Vagina (tissue), 2 donors: ENCODE results near the gene NFS1. TPM values are rescaled to one million over a fixed set of nuclear protein-coding genes. Genes with fewer than 3 reads are reported as not detected.

Experiments
- DNase-seq, 2 donors: peaks; one replicate each; pipeline ENCODE4 v3.0.0-alpha.2; 2017; ENCODE audit errors: extremely low spot score in 2 of 2
- H3K27ac ChIP-seq: fragments of 200-600 bp; sonication (generic); one replicate; pipeline ENCODE4 v1.5.1; 2019
- H3K27me3 ChIP-seq: fragments of 200-600 bp; sonication (generic); one replicate; pipeline ENCODE4 v1.5.1; 2019
- H3K36me3 ChIP-seq, 2 donors: fragments of 200-600 bp; sonication (generic); one replicate each; pipeline ENCODE4 v1.5.1; 2017 to 2019
- H3K4me1 ChIP-seq: fragments of 200-600 bp; sonication (generic); one replicate; pipeline ENCODE4 v1.5.1; 2019
- H3K4me3 ChIP-seq, 2 donors: fragments of 200-600 bp; sonication (generic); 1 replicate in 1 of 2; 2 replicates in 1 of 2; pipeline ENCODE4 v1.5.1; 2016 to 2019
- H3K9me3 ChIP-seq: fragments of 200-600 bp; sonication (generic); one replicate; pipeline ENCODE4 v1.5.1; 2019
- POLR2A ChIP-seq, 2 donors: fragments of 450-650 bp; IDR thresholded peaks; one replicate each; pipeline ENCODE4 v1.6.1; 2017; ENCODE audit warnings: antibody characterized with exemption in 2 of 2, mild to moderate bottlenecking in 2 of 2, moderate library complexity in 2 of 2
- POLR2AphosphoS5 ChIP-seq, 2 donors: sonication (generic); formaldehyde crosslinking; IDR thresholded peaks; one replicate each; pipeline ENCODE4 v1.9.0; 2017; ENCODE audit warnings: antibody characterized with exemption in 2 of 2, mild to moderate bottlenecking in 2 of 2, low read depth in 1 of 2; ENCODE audit not compliant: insufficient read depth in 1 of 2
- intact Hi-C: fragments of 100-400 bp; cut with DNase I; formaldehyde crosslinking; loops from one replicate; pipeline ENCODE4 v1.15.1; 2023
- total RNA-seq: library from RNA; depleted of rRNA; stranded (reverse); fragments of >200 nt; gene quantifications from one replicate; pipeline ENCODE4 v1.2.3, GENCODE V29; 2016
- TF ChIP-seq, protein P1 (sequence below), 3 experiments: fragments of 450-650 bp in 2 of 3; fragments of 200-600 bp in 1 of 3; sonication (generic) in 1 of 3; IDR thresholded peaks; one replicate each; pipeline ENCODE4 v1.5.1; 2017 to 2019; ENCODE audit warnings: antibody characterized with exemption in 3 of 3, mild to moderate bottlenecking in 2 of 3, moderate library complexity in 2 of 3

The NFS1 gene
- total RNA-seq, 1 donor from 2014 or later, result 15.2 TPM

DNA sequence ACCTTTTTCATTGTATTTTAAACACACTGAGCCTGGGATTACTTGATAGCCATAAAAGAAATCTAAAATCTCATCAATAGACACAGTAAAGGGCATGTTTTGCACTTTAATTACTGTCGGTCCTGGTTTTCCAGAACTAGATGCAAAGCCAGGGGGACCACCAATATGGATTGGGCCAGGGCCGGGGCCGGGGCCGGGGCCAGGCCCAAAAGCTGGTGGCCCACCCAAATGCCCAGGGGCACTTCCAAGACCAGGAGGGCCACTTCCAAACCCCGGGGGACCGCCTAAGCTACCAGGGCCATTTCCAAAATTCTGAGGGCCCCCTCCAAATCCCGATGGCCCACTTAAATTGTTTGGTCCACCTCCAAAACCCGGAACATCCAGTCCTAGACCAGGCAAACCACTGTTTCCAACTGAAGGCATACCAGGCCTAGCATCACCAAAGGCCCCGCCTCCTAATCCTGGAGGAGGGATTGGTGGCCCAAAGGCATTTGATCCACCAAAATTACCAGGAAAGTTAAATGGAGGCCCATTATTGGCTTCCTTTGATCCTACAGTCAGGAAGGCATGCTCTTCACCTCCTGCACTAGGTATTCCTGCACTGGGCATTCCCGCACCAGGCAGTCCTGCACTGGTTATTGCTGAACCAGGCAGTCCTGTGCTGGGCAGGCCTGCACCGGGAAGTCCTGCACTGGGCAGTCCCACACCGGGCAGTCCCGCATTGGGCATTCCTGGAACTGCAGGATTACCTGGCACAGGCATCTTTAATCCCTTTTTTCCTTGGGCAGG is 46.3 kb downstream of the NFS1 start:
- no peak for DNase-seq
- no peak for TF ChIP-seq POLR2A (IDR thresholded peaks at IDR 0.05)
- TF ChIP-seq POLR2AphosphoS5 (IDR thresholded peaks at IDR 0.05; ENCODE audit: insufficient read depth in 1 of 2, low read depth in 1 of 2), result no peak
- TF ChIP-seq, protein P1, sequence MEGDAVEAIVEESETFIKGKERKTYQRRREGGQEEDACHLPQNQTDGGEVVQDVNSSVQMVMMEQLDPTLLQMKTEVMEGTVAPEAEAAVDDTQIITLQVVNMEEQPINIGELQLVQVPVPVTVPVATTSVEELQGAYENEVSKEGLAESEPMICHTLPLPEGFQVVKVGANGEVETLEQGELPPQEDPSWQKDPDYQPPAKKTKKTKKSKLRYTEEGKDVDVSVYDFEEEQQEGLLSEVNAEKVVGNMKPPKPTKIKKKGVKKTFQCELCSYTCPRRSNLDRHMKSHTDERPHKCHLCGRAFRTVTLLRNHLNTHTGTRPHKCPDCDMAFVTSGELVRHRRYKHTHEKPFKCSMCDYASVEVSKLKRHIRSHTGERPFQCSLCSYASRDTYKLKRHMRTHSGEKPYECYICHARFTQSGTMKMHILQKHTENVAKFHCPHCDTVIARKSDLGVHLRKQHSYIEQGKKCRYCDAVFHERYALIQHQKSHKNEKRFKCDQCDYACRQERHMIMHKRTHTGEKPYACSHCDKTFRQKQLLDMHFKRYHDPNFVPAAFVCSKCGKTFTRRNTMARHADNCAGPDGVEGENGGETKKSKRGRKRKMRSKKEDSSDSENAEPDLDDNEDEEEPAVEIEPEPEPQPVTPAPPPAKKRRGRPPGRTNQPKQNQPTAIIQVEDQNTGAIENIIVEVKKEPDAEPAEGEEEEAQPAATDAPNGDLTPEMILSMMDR (IDR thresholded peaks at IDR 0.05), result no peak
- Histone ChIP-seq H3K9me3 (no peaks in the 10 kb centered on the region), H3K4me1 (peaks cover 56% of the 10 kb centered on the region), H3K36me3 (peaks cover 0 to 30% of the 10 kb centered on the region in 2 donors), H3K27me3 (no peaks in the 10 kb centered on the region), H3K27ac (no peak overlapping the region), H3K4me3 (no peak overlapping the region)
- intact Hi-C loops, result no loop called here

DNA sequence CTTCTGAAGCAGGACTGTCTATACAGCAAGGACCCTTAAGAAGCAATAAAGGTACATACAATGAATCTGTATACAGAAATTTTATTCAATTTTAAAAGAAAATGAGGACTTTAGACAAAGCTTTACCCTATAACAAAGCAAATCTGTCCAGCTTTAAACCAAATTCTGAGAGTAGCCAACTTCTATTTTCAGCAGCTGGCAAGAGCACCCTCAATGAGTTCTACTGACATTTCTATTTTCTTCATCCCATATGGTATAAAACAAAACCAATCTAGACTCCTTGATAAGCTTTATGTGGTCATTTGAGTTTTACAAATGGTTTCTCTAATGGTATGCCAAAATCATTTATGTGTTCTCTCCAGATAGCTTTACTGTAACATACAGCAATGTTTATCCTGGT is 47.2 kb downstream of the NFS1 start:
- Histone ChIP-seq H3K27me3 (no peaks in the 10 kb centered on the region), H3K4me3 (no peak overlapping the region), H3K4me1 (peaks cover 47% of the 10 kb centered on the region), H3K36me3 (peaks cover 0 to 30% of the 10 kb centered on the region in 2 donors), H3K27ac (no peak overlapping the region), H3K9me3 (no peaks in the 10 kb centered on the region)
- intact Hi-C loops, result no loop called here
- DNase-seq, result no peak
- TF ChIP-seq, protein P1 (IDR thresholded peaks at IDR 0.05), result no peak
- no peak for TF ChIP-seq POLR2AphosphoS5 (IDR thresholded peaks at IDR 0.05; ENCODE audit: insufficient read depth in 1 of 2, low read depth in 1 of 2)
- TF ChIP-seq POLR2A (IDR thresholded peaks at IDR 0.05), result no peak

DNA sequence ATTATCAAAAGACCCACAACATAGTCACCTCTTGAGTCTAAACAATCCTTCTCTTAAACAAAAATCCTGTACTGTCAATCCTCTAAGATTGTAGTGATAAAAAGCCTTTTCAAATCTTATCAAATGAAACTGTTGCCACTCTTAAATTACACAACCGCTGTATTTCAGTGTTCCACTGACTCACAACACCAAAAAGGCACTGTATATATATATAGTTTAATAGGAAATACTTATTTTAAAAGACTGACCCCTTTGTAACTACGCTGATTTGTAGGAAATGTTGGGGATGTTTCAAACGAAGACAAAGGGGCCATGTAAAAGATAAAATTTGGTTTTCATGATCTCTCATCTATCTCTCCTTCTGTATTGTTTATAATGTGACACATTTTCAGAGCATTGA is 48.5 kb downstream of the NFS1 start:
- H3K4me3 ChIP-seq, result no peak overlapping the region
- no peak for TF ChIP-seq POLR2AphosphoS5 (IDR thresholded peaks at IDR 0.05; ENCODE audit: insufficient read depth in 1 of 2, low read depth in 1 of 2)
- TF ChIP-seq POLR2A (IDR thresholded peaks at IDR 0.05), result no peak
- TF ChIP-seq, protein P1 (IDR thresholded peaks at IDR 0.05), result no peak

DNA sequence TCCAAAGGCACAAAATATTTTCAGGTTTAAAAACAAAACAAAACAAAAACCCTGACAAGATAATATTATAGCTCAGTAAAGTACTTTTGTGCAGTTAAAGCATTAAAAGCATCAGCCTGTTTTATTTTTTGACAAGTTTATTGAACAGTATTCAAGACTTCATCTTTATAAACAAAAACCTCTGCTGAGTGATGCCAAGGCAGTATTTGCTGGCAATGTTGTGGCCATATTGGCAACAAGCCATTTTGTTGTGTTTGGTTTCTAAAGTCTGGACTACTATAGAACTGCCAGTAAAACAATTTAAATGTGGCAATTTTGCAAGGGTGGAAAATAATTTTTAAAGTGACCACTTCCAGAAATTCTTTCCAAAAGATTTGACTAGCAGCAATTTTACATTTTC is 50.3 kb downstream of the NFS1 start:
- H3K9me3 ChIP-seq, result no peaks in the 10 kb centered on the region
- no peak overlapping the region for H3K4me3 ChIP-seq
- no peak for DNase-seq
- H3K27ac ChIP-seq, result no peak overlapping the region
- H3K27me3 ChIP-seq, result no peaks in the 10 kb centered on the region
- TF ChIP-seq, protein P1 (IDR thresholded peaks at IDR 0.05), result no peak
- TF ChIP-seq POLR2A (IDR thresholded peaks at IDR 0.05) (no peak), POLR2AphosphoS5 (IDR thresholded peaks at IDR 0.05; ENCODE audit: insufficient read depth in 1 of 2, low read depth in 1 of 2) (no peak)
- H3K36me3 ChIP-seq, result peaks cover 0 to 16% of the 10 kb centered on the region in 2 donors
- intact Hi-C loops, result no loop called here
- H3K4me1 ChIP-seq, result peaks cover 41% of the 10 kb centered on the region

More for the DNA sequence above, 48.5 kb downstream of the NFS1 start:
- Histone ChIP-seq H3K27me3 (no peaks in the 10 kb centered on the region), H3K9me3 (no peaks in the 10 kb centered on the region), H3K36me3 (peaks cover 0 to 30% of the 10 kb centered on the region in 2 donors), H3K4me1 (peaks cover 41% of the 10 kb centered on the region), H3K27ac (no peak overlapping the region)
- no peak for DNase-seq
- intact Hi-C loops, result no loop called here

DNA sequence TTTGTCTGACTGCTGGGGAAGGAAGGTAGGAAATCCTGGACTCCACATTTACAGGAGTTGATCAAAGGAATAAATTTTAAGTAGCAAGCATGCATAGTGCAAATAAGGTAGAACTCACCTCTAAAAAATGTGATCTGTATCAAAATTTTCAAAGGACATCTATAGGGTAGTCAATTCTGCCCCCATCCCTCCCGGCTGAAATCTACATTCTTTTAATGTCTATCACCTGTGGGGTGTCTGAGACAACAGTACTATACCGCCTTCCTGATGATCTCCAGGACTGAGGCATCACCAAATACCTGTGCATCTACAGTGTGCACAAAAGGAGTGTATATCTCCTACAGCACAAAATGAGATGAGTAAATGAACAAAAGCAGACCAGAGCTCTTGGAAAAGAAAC is 54.3 kb downstream of the NFS1 start:
- no peak for DNase-seq
- Histone ChIP-seq H3K9me3 (no peaks in the 10 kb centered on the region), H3K36me3 (no peaks in the 10 kb centered on the region), H3K4me1 (peaks cover 30% of the 10 kb centered on the region), H3K27me3 (no peaks in the 10 kb centered on the region), H3K4me3 (no peak overlapping the region), H3K27ac (no peak overlapping the region)
- intact Hi-C loops, result no loop called here
- TF ChIP-seq POLR2A (IDR thresholded peaks at IDR 0.05) (no peak), POLR2AphosphoS5 (IDR thresholded peaks at IDR 0.05; ENCODE audit: insufficient read depth in 1 of 2, low read depth in 1 of 2) (no peak)
- TF ChIP-seq, protein P1 (IDR thresholded peaks at IDR 0.05), result no peak
